Measurements from ENCODE around the gene KCNS1.
A peak's percentile ranks its signal among the peaks of the same experiment; 100 is the strongest.

KCNS1 gene

DNA sequence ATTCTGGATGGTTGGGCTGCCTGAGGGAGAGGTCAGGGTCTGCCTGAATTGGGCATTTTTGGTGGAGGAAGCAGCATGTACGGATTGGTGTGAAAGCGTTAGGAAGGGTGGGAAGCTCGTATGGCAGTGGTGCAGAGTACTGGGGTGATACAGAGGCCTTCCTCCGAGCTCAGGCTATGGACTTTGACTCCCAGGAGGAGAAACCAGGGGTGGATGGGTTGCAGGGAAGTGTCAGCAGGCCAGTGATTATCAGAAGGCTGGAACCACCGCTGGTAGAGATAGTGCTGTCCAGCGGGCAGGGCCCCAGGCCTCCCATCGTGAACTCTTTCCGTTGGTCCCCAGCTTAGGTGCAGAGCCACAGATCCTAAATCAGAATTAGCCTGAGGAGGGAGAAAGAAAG is 8.7 kb upstream of the KCNS1 start:
- DNase-seq (ENCODE audit: low spot score), result no peak

DNA sequence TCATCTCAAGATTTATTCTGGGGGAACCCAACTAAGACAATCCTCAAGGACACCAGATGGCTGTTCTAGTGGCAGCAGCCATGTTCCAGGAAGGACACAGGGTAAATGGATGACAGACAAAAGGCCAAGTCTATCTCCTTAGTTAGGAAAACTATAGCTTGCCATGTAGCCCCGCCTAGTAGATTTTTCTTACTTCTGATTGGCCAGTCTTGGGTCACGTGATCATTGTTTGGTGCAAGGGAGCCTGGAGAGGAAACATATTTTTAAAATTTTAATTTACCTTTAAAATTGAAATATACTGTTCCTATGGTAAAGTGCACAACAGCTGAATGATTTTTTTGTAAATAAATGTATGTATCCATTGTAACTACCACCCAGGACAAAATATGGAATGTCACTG is 4.4 kb upstream of the KCNS1 start:
- DNase-seq (ENCODE audit: low spot score), result no peak

DNA sequence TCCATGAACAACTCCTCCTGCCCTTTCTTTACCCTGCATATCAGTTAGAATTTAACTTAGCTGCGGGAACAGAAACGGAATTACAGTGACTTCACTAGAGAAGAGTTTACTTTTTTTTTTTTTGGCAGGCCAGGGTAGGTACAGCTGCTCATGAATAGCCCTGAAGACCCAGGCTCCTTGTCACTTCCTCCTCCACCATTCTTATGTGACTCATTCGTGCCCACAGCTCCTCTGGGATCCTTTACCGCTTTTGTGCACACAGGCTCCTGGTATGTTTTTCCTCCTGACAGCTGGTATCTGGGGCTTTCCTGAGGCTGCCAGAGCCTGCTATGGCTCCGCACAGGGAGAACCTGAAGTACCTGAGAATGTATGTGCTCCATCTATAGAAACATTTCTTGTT is 3.9 kb upstream of the KCNS1 start:
- no peak for DNase-seq (ENCODE audit: low spot score)

DNA sequence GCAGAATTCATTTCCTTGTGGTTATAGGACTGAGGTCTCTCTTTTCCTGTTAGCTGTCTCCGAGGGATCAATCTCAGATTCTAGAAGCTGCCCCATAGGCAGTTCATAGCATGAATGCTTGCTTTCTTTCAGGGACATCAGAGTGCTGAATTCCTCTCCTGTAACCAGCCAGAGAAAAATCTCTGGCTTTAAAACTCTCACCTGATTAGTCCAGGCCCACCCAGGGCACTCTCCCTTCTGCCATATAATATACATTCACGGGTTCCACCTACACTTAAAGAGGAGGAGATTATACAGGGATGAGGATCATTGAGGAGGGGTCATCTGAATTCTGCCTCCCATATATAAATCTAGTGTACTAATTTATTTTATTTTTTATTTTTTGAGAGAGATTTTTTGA is 2.1 kb upstream of the KCNS1 start:
- no peak for DNase-seq (ENCODE audit: low spot score)

DNA sequence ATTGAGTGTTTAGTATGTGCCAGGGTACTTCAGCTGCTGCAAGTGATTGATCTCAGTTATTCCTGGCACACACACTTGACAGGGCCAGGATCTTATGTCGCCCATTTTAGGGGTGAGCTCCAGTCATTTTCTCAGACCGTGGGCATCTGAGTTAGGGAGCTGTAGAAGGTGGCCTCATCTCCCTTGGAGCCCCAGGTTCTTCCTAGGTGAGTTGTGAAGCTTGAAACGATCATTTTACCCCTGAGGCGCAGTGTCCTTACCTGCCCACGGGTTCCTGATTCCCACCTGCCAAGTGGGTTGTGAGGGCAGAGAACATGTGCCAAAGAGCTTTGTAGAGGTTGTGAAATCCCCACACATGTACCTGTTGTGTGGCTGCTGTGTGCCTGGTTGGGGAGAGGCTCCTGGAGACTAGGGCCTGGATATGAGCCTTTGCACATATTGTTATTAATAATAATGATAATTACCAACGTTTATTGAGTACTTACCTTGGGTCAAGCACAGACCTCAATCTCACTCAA is 465 bp upstream of the KCNS1 start:
- no peak for DNase-seq (ENCODE audit: low spot score)

DNA sequence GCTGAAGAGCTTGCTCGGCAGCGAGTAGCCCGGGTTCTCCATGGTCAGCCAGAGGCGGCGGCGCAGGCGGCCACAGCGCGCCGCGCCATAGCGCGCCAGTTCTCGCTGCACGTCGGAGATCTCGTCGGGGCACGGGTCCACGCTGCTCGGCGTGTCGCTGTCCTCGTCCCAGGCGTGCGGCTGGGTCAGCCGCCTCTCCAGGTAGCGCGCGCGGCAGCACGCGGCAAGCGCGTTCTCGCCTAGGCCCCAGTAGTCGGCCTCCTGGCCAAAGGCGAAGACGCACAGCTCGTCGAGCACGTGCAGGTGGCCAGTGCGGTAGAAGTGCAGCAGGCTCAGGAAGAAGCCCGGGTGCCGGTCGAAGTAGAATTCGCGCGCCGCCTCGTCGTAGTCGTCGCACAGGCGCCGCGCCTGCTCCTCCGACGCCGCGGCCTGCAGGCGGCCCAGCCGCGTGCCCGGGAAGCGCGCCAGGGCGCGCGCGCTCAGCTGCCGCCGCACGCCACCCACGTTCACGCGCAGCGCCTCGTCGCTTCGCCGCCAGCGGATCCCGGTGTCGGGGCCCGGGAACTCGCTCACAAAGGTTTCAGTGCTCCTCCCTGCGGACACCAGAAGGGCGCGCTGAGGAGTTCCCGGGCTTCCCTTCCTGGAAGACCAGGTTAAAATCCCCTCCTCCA is 2.7 kb downstream of the KCNS1 start:
- DNase-seq (ENCODE audit: low spot score), result peak; percentile 43

DNA sequence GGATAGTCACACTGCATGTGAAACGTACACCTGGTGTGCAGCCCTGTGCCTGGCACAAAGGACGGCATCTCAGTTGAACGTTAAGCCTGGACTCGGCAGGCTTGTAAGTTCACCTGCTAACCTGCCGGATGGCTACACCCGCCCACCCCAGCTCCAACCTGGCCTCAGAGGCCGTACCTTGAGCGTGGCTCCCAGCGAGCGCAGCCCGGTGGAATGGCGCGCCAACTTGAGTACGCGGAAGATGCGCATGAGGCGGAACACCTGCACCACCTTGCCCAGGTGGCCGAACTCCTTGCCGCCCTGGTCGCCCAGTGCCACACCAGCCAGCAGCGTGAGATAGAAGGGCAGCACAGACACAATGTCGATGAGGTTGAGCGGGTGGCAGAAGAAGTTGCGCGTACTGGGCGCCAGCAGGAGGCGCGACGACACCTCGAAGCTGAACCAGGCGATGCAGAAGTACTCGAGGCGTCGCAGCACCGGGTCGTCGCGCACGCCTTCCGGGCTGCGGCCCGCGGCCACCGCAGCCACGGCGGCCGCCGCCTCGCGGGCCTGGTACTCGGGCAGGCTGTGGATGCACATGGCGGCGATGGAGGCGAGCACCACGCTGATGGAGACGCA is 3.3 kb downstream of the KCNS1 start:
- DNase-seq (ENCODE audit: low spot score), result peak; percentile 79

DNA sequence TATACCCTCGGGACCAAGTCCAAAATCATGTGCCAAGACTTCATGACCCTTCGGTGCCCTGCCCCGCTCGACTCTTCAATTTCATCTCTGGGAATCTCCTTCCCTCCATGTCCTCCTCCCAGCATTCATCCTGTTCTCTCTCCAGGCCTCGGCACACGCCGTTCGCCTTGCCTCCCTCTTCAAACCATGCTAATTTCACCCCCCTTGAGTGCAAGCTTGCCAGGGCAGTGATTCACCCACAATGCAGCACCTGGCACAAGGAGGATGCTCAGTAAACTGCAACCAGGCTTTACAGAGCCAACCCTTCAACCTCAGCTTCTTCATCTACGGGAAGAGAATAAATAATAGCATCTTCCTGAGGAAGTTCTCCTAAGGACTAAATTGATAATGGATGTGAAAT is 4.1 kb downstream of the KCNS1 start:
- DNase-seq (ENCODE audit: low spot score), result no peak

DNA sequence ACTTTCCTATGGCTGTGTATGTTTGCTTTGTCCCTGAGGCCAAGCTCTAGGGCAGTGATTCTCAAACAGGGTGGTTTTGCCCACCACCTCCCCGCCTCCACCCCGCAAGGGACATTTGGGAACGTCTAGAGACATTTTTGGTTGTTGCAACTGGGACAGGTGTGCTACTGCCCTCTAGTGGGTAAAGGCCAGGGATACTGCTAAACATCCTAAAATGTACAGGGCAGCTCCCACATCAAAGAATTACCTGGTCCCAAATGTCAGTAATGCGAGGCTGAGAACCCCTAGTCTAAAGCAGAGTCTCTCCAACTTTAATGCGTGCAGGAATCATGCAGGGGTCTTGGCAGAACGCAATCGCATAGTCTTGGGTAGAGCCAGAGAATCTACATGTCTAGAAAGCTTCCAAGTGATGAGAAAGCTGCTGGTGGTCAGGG is 5.1 kb downstream of the KCNS1 start:
- DNase-seq (ENCODE audit: low spot score), result peak; percentile 69

DNA sequence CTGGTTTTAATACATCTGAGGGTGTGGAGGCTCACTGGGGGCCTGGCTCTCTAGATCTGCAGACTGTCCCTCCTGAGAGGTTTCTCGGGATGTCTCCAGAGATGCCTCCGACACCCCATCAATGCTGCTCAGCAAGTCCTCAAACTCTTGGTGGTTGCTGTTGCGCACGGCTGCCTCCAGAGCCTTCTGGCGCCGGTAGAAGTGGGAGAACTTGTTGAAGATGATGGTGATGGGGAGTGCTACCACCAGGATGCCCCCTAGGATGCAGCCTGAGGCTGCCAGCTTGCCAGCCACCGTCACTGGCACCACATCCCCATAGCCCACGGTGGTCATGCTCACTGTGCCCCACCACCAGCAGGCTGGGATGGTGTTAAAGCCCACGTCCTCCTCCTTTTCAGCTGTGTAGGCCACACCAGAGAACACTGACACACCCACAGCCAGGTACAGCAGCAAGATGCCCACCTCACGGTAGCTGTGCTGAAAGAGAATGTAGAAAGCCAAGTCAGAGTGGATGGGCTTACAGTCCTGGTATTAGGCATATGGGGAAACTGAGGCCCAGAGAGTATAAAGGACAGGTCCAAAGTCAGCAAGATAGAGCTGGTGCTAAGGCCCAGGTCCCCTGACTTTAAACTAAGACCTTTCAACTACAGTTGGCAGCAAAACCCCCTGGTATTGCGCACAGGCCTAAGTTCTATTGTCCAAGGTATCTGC is 5.9 kb downstream of the KCNS1 start:
- DNase-seq (ENCODE audit: low spot score), result no peak

DNA sequence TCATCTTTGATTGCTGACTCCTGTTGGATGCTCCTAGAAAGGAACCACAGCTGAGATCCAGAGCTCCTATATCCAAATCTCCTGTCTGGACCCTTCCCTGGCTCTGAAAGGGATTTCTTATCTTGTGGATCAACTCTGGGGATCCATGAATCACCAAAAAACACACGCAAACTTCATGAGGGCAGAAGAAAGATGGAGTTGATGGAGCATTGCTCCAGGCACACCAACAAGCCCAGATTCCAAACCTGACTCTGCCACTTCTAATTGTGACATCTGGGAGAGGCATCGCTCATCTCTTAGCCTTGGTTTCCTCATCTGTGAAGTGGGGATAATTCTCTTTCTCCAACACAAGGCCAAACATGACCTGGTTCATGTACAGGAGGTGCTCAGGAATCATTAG is 6.7 kb downstream of the KCNS1 start:
- DNase-seq (ENCODE audit: low spot score), result no peak

DNA sequence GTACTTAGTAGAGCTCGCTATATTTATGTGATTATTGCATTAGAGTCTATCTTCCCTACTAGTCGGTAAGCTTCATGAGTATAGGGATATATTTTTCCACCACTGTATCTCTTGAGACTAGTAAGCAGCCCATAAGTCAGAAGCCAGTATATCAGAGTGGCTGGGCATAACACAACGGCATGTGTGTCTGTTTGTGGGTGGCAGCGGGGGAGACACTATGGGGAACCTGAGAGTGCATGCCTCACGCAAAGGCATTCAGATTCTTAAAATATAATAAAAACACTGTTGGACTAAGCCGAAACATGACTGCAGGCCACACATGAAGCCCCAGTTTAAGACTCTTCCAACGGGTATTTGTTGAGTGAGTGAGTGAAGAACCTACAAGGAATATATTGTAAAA is 8.0 kb downstream of the KCNS1 start:
- no peak for DNase-seq (ENCODE audit: low spot score)

DNA sequence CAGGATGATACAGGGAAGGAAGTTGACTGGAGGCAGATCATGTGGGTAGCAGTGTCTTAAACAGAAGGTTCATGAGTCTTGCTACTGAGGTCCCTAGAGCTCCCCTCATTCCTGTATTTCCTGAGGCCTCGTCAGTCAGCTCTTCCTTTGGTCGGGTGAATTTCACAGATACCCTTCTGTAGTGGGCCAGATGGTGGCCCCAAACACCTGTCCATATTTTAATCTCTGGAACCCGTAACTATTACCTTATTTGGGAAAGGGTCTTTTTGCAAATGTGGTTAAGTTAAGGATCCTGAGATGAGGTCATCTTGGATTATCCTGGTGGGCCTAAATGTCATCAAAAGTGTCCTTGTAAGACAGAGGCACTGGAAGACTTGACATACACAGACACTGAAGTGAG is 9.6 kb downstream of the KCNS1 start:
- no peak for DNase-seq (ENCODE audit: low spot score)

DNA sequence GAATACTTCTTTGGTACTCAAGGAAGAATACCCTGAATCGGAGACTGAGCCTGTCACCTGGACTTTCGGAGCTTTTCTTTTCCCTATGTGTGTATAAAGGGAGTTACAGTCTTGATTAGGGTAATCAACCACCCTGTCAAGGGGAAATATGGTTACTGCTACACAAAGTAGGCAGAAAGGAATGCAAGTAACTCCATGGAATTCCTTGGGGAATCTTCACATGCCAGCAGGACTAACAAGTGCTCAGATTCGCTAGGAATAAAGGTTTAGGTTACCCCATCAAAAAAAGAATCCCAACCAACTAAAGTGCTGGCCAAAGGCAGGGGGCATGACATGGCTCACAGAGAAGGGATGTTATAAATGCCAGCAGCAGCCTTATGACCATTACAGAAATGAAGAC is 10.4 kb downstream of the KCNS1 start:
- no peak for DNase-seq (ENCODE audit: low spot score)

DNA sequence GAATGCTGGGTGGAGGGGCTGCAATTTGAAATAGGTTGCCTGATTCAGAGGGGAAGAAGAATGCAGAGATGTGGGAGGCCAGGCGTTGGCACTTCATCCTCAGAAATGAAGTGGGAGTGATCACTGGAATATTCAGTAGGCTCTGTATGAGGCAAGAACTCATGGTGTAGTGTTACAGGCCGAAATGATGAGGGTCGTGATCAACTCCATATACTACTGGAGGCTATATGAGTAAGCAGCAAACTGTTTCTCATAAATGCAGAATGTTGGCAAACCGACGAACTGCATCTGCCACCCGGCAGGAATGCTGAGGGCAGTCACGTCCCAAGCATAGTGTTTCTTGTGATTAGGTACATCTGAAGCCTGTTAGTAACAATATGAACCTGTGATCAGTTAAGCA is 12.7 kb downstream of the KCNS1 start:
- DNase-seq (ENCODE audit: low spot score), result no peak

DNA sequence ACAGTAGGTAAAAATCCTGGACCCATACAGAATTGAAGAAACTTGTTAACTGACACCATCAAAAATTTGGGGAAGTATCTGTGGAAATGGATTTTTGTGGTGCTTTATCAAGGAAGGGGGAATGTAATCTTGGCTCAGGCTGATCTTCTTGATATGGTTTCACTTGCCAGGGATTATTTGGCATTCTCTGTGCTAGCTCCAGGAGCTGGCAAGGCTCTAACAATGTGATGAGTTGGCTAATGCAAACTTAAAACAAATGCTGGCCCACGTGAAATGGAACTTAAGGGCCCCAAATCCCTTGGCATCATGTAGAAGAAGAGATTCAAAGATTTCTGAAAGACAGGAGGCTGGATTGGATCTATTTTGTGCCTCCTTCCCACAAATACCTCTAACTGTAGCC is 13.1 kb downstream of the KCNS1 start:
- DNase-seq (ENCODE audit: low spot score), result no peak

DNA sequence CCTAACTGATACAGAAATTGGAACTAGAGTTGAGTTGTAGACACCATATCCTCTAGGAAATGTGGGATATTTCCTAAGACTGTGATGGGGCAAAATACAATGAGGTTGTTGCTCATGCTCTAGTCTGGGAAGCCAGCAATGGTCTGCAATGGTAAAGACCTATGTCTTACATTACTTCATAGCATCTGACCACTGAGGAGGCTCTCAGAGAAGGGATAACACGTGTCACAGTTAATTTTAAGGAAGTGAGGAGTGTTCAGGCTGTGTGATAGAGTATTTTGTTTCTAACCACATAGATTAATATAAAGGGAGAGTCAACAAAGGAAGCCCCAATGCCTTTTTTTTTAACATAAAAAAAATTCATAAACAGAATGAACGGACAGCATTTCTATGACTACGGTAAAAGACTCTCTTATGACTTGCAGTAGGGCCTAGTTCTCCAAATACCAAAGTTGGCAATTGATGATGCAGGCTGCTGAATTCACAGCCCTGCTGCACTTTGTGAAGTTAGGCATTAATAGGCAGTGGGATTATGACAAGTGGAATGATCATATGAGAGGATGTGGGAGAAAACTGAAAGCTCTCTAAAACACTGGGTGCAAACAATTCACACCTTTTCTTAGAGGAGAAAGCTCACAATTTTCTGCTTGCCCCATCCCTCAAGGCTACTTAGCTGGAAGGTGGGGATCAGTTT is 13.7 kb downstream of the KCNS1 start:
- no peak for DNase-seq (ENCODE audit: low spot score)

DNA sequence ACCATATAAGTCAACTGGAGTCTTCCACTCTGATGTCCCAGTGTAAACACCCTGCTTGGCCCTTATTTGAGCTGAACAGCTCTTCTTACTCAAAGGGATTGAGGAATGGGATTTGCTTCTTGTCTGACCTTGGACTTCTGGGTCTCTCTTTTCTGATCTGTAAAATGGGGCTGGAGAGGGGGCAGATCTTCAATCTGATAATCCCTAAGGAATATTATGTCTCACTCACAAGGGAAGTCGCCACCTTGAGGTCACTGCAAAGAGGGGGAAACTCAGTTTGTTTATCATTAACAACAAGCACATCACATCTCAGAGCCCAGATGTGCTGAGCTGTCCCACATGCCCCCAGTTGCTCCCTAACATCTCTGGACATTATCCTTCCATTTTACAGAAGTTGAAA is 15.1 kb downstream of the KCNS1 start:
- no peak for DNase-seq (ENCODE audit: low spot score)

DNA sequence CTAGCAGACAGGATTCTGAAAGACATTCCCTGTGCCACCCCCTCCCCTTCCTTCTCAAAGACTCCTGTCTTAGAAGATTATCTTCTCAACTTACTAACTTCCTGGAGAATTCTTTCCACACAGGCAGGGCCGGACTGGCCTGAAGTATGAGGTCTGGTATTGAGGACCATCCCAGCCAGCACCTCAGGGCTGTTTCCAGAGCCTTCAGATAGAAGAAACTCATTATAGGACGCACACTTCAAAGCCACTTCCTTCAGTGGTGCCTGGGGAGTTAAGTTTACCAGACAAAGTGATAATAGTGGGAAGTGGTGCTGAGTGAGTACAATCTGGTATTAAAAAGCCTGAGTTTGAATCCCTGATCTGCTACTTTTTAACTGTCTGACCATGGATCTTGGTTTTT is 15.6 kb downstream of the KCNS1 start:
- no peak for DNase-seq (ENCODE audit: low spot score)

DNA sequence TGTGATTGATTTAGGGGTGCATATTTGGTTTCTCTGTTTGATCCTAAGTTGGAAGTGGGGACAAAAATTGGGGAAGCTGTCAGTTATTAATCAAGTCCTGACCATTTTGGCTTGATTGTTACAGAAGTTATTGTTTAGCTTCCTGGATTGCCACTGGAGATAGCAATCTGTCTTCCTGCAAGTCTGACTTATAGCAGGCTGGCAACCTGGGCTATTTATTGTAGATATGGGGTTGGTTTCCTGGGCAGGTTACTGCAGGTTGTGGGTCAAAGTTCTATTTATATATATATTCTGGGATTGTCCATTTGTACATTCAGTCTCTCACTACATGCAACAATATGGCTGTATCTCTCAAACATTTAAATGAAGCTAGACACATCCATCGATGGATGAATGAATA is 17.8 kb downstream of the KCNS1 start:
- DNase-seq (ENCODE audit: low spot score), result no peak

DNA sequence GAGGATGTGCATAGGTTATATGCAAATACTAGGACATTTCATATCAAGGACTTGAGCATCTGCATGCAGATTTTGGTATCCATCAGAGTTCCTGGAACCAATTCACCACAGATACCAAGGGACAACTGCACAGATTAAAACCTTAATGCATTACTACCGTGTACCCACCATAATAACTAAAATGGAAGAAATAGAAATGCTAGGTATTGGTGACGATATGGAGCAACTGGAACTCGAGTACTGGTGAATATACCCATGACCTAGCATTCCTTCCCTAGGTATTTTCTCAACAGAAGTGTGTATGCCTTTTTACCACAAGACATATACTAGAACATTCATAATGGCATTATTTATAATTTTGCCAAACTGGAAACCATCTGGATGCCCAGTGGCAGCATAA is 18.5 kb downstream of the KCNS1 start:
- DNase-seq (ENCODE audit: low spot score), result no peak

DNA sequence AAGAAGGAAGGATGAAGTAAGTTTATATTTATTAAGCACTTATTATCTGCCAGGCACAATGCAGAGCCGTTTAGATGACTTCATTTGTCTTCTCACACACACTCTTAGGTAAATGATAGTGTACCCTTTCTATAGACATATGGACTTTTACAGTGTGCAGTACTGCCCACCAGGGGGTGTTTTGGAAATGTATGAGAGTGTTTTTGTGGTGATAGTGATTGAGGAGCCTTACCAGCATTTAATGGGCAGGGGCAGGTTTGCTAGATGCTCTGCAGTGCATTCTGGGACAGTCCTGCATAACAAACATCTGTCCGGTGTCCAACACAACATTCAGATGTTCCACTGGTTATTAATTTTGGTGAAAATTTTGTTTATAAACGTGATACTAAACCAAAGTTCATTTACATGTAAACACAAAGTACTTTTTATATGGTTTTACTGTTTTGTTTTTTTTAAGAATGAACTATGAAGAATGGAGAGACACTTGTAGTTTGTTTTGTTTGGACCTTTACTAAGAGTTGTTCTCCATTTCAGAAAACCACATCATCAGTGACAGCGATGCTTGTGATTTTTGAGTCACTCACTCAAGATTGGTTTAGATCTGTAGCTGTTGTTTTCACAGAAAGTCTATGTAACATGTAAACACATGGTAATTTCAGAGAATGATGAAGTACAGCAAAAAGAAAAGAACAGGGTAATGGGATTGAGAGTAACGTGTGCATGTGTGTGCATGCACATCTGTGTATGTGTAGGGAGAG is 19.9 kb downstream of the KCNS1 start:
- DNase-seq (ENCODE audit: low spot score), result peak; percentile 35

Measured in germinal center (tissue), 1 donor.